Spinal cord (tissue), 10 donors: ENCODE results near the gene CDH13. TPM values are rescaled to one million over a fixed set of nuclear protein-coding genes. Genes with fewer than 3 reads are reported as not detected.

Source experiments
- DNase-seq, 6 donors: peaks; one replicate each; pipeline versions ENCODE4 v3.0.0 to v3.0.0-alpha.2; 2013 to 2015; ENCODE audit warnings: low spot score in 6 of 6, low read depth in 4 of 6
- H3K27ac ChIP-seq: one replicate; pipeline ENCODE4 v1.5.1; 2013; ENCODE audit warnings: low read depth, low read length, control low read depth
- H3K27me3 ChIP-seq: one replicate; pipeline ENCODE4 v1.6.1; 2013; ENCODE audit warnings: low read length; ENCODE audit not compliant: control insufficient read depth, insufficient read depth
- H3K36me3 ChIP-seq: one replicate; pipeline ENCODE4 v1.6.1; 2013; ENCODE audit warnings: low read length; ENCODE audit not compliant: control insufficient read depth, insufficient read depth
- H3K4me1 ChIP-seq: one replicate; pipeline ENCODE4 v1.6.1; 2013; ENCODE audit warnings: low read length; ENCODE audit not compliant: control insufficient read depth, insufficient read depth
- H3K4me3 ChIP-seq: one replicate; pipeline ENCODE4 v1.5.1; 2013; ENCODE audit warnings: low read depth, low read length, control low read depth
- H3K9me3 ChIP-seq: one replicate; pipeline ENCODE4 v1.6.1; 2013; ENCODE audit warnings: low read length; ENCODE audit not compliant: control insufficient read depth, insufficient read depth
- WGBS: methylation state at CpG from one replicate; pipeline ENCODE4 v1.1.5; 2013; ENCODE audit warnings: missing lambda C conversion rate; ENCODE audit not compliant: insufficient coverage; 5-methylcytosine and 5-hydroxymethylcytosine counted together
- polyA plus RNA-seq, 2 donors: library from polyadenylated mRNA; unstranded; fragments of 120-200 nt; gene quantifications; one replicate each; pipeline ENCODE4 v1.2.1, GENCODE V29; 2013; ENCODE audit not compliant: insufficient read length in 2 of 2
- total RNA-seq, 2 donors: library from RNA; depleted of rRNA in 1 of 2; stranded (reverse); fragments of 120-200 nt in 1 of 2; fragments of >200 nt in 1 of 2; gene quantifications; one replicate each; pipeline versions ENCODE4 v1.2.3 to v1.2.4, GENCODE V29; 2013 to 2014
- donor health status: healthy.

Gene CDH13
- total and polyA plus RNA-seq, 4 donors, result 34.5 to 82.3 (median 76.4) TPM

DNA sequence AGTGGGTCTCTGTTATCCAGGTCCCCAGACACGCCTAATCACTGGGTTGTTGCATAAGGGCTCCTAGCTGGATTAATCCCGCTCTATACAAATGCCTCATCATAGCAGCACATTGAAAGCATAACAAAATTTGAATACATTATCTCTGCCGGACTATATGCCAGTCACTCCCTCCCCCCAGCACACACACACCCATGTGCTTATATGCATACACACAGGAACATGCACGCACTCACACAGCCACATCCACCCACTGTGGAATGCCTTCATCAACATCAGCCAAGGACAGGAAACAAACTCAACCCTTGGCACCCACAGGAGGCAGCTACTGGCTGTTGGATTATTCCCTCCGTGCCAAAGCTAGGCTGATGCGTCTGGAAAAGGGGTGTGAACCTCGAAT, 3.5 kb upstream of the CDH13 start:
- peaks cover 18% of the 10 kb centered on the region for H3K4me1 ChIP-seq
- H3K36me3 ChIP-seq, result no peaks in the 10 kb centered on the region
- no peak overlapping the region for H3K27ac ChIP-seq
- DNase-seq, result no peak
- H3K4me3 ChIP-seq, result no peak overlapping the region
- peaks cover 9% of the 10 kb centered on the region for H3K27me3 ChIP-seq
- 83% methylated on average over 7 of the region's 7 CpGs for WGBS
- no peaks in the 10 kb centered on the region for H3K9me3 ChIP-seq

DNA sequence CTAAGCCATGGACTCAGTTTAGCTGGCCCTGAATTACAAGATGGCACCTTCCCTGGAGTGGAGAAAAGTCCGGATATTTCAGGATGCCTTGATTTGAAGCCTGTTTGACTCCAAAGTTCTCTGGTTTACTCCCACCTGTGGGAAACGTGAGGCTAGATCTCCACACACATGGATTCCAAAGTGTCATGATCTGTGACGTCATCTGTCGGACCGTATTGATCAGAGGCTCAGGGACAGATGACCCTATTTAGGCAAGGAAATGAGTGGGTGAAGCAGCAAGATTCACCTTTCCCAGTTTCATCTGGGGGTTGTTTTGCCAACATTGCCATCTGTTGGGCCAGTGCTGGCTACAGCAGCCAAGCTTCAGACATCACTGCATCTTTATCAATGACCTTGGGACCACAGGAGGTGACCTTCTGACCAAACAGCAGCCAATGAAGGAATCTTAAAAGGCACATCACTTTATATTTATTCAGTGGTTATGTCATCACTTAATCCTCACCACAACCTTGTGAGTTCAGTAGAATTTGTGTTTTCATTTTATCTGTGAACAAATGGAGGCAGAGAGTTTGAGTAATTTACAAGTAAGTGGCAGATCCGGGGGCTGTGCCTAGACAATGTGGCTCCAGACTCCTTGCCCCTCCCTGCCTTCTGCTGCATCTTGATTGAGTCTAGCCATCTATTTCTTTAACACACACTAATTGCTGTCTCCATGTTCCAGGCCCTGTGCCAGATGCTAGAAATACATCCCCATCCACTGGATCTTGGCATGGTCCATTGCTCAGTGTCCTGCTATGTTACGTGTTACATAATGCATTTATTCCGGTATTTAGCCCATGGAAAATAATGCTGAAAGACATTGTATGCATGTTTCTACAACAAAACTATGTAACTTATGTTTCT, 1.5 kb upstream of the CDH13 start:
- Histone ChIP-seq H3K4me3 (no peak overlapping the region), H3K4me1 (peaks cover 27% of the 10 kb centered on the region), H3K27me3 (peaks cover 10% of the 10 kb centered on the region), H3K9me3 (no peaks in the 10 kb centered on the region), H3K27ac (no peak overlapping the region), H3K36me3 (no peaks in the 10 kb centered on the region)
- 87% methylated on average over 4 of the region's 8 CpGs for WGBS
- no peak for DNase-seq

DNA sequence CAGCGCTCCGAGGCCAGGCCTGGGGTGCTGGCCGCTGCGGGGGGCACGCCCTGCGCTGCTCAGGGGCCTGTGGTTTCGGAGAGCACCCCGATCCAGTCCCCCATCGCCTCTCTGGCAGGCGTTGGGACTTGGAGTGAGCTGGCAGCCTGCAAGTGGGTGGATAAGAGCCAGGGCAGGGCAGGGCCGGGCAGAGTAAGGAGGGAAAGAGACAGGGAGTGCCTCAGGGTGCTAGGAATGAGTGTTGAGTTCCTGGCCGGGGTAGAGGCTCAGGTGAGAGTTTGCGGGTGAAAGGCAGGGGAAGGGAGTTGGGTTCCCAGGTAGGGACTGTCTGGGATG, 1.3 kb downstream of the CDH13 start:
- 11% methylated on average over 13 of the region's 13 CpGs for WGBS
- peaks cover 10% of the 10 kb centered on the region for H3K27me3 ChIP-seq
- DNase-seq, result peak in 1 of 6 donors; percentile 46
- no peaks in the 10 kb centered on the region for H3K9me3 ChIP-seq
- peak overlapping the region; percentile 20 for H3K27ac ChIP-seq
- peak overlapping the region; percentile 69 for H3K4me3 ChIP-seq
- H3K36me3 ChIP-seq, result no peaks in the 10 kb centered on the region
- peaks cover 27% of the 10 kb centered on the region for H3K4me1 ChIP-seq

DNA sequence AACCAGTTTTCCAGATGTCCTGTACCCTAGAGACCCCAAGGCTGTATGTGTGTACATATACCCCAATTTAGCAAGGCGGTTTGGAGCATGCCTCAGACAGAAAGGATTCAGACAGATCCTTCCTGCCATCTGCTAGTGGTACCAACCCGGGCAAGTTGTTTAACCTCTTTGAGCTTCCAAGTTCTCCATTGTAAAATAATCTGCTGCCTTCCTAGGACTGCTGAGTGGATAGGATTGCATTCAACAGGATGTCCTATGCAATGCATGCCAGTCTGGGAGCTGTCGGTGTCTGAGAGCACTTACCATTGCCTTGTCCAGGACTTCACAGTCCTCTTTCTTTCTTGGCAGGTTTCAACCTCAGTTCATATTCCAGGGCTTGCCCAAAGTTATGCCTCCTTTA, 1.9 kb downstream of the CDH13 start:
- peaks cover 27% of the 10 kb centered on the region for H3K4me1 ChIP-seq
- H3K27ac ChIP-seq, result peak overlapping the region; percentile 8
- 28% methylated on average over 3 of the region's 3 CpGs for WGBS
- no peak for DNase-seq
- peak overlapping the region; percentile 69 for H3K4me3 ChIP-seq
- no peaks in the 10 kb centered on the region for H3K36me3 ChIP-seq
- no peaks in the 10 kb centered on the region for H3K9me3 ChIP-seq
- peaks cover 10% of the 10 kb centered on the region for H3K27me3 ChIP-seq

DNA sequence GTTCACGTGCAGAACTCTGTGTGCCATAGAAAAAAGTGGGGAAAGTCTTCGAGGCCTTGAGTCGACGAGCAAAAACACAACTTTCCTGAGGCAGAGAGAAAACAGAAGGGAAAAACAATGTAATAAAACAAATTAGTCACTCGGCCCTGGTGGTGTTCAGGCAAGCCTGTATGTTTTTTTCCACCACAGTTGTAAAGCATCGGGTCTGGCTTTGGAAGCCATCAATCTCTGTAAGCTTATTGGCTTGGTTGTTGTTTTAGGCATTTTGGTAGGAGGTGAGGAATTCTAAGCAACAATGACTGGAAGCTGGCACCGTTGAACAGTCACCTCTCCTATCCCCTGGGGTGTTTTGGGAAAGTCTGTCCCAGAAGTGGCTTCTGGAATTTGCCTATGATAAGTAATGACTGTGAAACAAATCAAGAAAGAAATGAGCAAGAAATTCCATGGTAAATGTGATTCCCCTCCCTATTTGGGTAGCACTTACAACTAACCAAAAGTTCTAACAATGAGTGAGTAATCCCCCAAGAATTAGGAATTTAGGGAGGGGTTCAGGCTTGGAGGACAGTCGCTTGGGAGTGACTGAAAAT, 2.8 kb downstream of the CDH13 start:
- Histone ChIP-seq H3K9me3 (no peaks in the 10 kb centered on the region), H3K27ac (no peak overlapping the region), H3K36me3 (no peaks in the 10 kb centered on the region), H3K27me3 (peaks cover 10% of the 10 kb centered on the region), H3K4me3 (no peak overlapping the region), H3K4me1 (peaks cover 34% of the 10 kb centered on the region)
- WGBS, result 51% methylated on average over 6 of the region's 8 CpGs
- no peak for DNase-seq

DNA sequence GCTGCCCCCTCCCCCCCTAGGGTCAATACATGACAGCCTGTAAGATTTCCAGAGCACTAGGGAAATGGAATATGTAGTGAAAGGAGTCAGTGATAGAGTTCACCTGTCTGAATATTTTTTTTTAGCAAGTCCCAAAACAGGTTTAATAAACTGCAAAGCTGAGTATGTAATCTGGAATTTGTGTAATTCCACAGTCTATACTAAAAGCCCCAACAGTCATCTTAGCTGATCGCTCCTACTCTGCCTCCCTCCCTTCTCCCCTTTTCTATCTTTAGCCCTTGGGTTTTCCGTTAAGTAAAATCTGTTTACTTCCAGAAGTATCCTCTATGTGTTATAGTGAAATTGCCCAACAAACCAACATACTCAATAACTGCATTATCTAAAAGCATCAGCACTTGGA, 3.5 kb downstream of the CDH13 start:
- DNase-seq, result no peak
- H3K4me1 ChIP-seq, result peaks cover 34% of the 10 kb centered on the region
- H3K36me3 ChIP-seq, result no peaks in the 10 kb centered on the region
- no peak overlapping the region for H3K4me3 ChIP-seq
- no CpG with 5 or more reads among the region's 2 CpGs for WGBS
- H3K9me3 ChIP-seq, result no peaks in the 10 kb centered on the region
- peaks cover 10% of the 10 kb centered on the region for H3K27me3 ChIP-seq
- no peak overlapping the region for H3K27ac ChIP-seq

DNA sequence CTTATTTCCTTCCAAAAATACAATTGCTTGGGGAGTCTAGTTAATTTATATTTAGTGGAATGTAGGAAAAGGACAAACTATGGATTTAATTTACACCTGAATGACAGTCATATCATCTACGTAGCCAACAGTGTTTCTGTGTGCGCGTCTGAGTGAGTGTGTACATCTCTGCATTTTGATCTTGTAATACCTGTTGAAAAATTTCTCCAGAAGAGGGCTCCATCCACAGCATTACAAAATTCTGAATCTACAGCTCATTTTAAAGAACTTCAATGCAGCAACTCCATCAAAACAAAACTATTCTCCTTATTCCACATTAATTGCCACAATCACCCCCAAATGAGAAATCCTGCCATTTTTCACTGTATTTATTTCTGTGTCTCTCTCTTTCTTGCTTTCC, 3.9 kb downstream of the CDH13 start:
- Histone ChIP-seq H3K27ac (no peak overlapping the region), H3K4me1 (peaks cover 34% of the 10 kb centered on the region), H3K4me3 (no peak overlapping the region), H3K36me3 (no peaks in the 10 kb centered on the region), H3K9me3 (no peaks in the 10 kb centered on the region), H3K27me3 (peaks cover 10% of the 10 kb centered on the region)
- DNase-seq, result peak in 3 of 6 donors; percentile 47 to 91 (median 68)
- no CpG with 5 or more reads among the region's 3 CpGs for WGBS

DNA sequence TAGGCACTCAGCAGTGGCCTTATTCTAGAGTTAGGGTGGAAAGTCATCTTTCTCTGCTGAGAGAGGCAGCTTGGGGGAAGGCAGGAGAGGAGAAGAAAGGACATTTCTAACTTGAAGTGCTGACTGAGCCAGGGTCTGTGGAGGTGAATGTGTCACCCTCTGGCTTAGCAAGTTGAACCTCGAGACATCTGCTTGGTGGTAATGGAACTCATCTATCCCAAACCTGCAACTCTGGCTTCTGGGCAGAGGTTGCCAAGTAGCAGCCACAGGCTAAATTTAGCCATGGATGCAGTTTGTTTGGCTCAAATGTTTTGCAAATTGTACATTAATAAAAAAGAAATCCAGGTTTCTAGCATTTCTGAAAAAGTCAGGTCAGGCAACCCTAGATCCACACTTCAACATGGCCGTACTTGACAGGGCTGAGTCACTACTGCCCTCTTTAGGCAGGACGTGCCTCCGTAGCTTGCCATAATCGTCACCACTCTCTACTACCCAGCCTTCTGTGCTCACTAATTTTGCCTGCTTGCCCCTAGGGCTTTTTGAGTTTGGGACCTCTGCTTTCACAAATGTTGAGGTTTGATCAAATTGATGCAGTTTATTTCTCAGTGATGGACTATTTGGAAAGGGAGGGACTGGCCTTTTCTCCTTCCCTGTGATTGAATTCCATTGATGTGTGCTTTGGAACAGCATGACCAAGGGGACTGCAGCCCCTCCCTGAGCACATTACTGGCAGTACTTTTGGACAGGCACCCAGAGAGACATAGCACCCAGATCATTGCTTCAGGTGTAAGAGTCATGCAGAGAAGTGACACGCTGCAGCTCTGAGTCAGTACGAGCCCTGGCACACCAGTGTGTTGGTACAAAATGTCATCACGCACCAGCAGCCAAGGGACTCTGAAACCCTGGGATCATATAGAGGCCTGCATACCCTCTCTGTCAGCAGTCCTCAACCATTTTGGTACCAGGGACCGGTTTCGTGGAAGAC, 5.2 kb downstream of the CDH13 start:
- no peak for DNase-seq
- H3K36me3 ChIP-seq, result no peaks in the 10 kb centered on the region
- H3K9me3 ChIP-seq, result no peaks in the 10 kb centered on the region
- H3K27ac ChIP-seq, result no peak overlapping the region
- peaks cover 26% of the 10 kb centered on the region for H3K4me1 ChIP-seq
- WGBS, result 93% methylated on average over 5 of the region's 10 CpGs
- H3K27me3 ChIP-seq, result peaks cover 4% of the 10 kb centered on the region
- no peak overlapping the region for H3K4me3 ChIP-seq

DNA sequence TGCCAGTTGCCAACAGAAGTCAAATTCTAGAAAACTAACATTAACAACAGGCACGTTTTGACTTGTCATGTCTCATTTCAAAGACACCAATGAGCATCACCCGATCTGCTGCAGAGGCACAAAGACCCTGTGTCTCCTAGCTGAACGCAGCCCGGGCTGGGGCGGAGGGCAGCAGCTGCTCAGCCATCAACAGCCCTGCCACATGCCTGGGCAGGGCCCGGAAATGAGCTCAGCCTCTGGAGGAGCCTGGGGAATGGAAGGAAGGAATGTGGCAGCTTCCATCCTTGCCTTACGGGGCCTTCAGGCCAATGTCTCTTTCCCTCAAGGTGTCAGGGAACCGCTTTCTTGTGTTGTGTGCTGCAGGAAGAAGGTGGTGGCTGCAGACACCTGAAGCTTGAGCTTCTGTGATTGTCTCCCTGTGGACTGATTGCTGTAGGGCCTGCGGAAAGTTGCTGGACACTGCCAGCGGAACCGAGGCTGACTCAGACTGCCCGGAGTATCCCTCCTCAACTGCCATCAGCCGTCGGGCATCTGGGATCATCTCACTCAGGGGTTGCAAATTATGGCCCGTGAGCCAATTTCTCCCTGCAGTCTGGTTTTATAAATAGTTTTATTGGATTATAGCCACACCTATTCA, 7.3 kb downstream of the CDH13 start:
- DNase-seq, result peak in 2 of 6 donors; percentile 56 to 69
- Histone ChIP-seq H3K4me1 (peaks cover 8% of the 10 kb centered on the region), H3K36me3 (no peaks in the 10 kb centered on the region), H3K27ac (peak overlapping the region; percentile 42), H3K27me3 (no peaks in the 10 kb centered on the region), H3K9me3 (no peaks in the 10 kb centered on the region), H3K4me3 (no peak overlapping the region)
- 58% methylated on average over 9 of the region's 15 CpGs for WGBS
